BLaER1 treated with 17β-estradiol and CSF1 and Interleukin-3, amounts not matched to agents 10 nM and 100 nM (cell line): ENCODE results near the gene ABCA4.

Source experiments
- H3K27ac ChIP-seq, 11 experiments: shearing (Covaris generic); formaldehyde crosslinking; 2 replicates each; pipeline ENCODE4 v1.8.1; 2022
- H3K27me3 ChIP-seq, 11 experiments: shearing (Covaris generic); formaldehyde crosslinking; 2 replicates each; pipeline ENCODE4 v1.8.1; 2022
- H3K36me3 ChIP-seq, 11 experiments: shearing (Covaris generic); formaldehyde crosslinking; 2 replicates each; pipeline ENCODE4 v1.8.1; 2022
- H3K4me1 ChIP-seq, 10 experiments: shearing (Covaris generic); formaldehyde crosslinking; 2 replicates each; pipeline ENCODE4 v1.8.1; 2022
- H3K4me2 ChIP-seq, 11 experiments: shearing (Covaris generic); formaldehyde crosslinking; 2 replicates each; pipeline ENCODE4 v1.8.1; 2022
- H3K4me3 ChIP-seq, 10 experiments: shearing (Covaris generic); formaldehyde crosslinking; 2 replicates each; pipeline ENCODE4 v1.8.1; 2022
- H3K9ac ChIP-seq, 11 experiments: shearing (Covaris generic); formaldehyde crosslinking; 2 replicates each; pipeline ENCODE4 v1.8.1; 2022
- H3K9me3 ChIP-seq, 11 experiments: shearing (Covaris generic); formaldehyde crosslinking; replicated peaks in 1 of 11; 2 replicates each; pipeline ENCODE4 v1.8.1; 2022
- H4K20me1 ChIP-seq, 11 experiments: shearing (Covaris generic); formaldehyde crosslinking; 2 replicates each; pipeline ENCODE4 v1.8.1; 2022
- Cebpa-rat ChIP-seq, 11 experiments: shearing (Covaris generic); IDR thresholded peaks; 2 replicates each; pipeline ENCODE4 v1.8.1; 2022

ABCA4 gene

GRCh38 chr1:94067196-94067595 lies 53.8 kb downstream of the ABCA4 start:
- Histone ChIP-seq H3K36me3 (no peaks in the 10 kb centered on the region), H3K4me3 (no peak overlapping the region), H3K27me3 (peaks cover 0 to 95% (median 0%) of the 10 kb centered on the region in 11 experiments; a peak in 6 of 22 replicates), H3K4me2 (peak overlapping the region in 8 of 11 experiments; percentile 78 to 94 (median 88); a peak in 12 of 22 replicates), H4K20me1 (peaks cover 0 to 8% (median 0%) of the 10 kb centered on the region in 11 experiments; a peak in 1 of 22 replicates), H3K27ac (peak overlapping the region in 2 of 11 experiments; percentile 74; a peak in 2 of 22 replicates), H3K9me3 (no peaks in the 10 kb centered on the region), H3K9ac (no peak overlapping the region), H3K4me1 (peaks cover 52 to 100% (median 90%) of the 10 kb centered on the region in 10 experiments)
- TF ChIP-seq Cebpa-rat (IDR thresholded peaks at IDR 0.05) = no peak

- no peaks in the 10 kb centered on the region for H3K36me3 ChIP-seq
- no peak for TF ChIP-seq Cebpa-rat (IDR thresholded peaks at IDR 0.05)
- H4K20me1 ChIP-seq = peaks cover 0 to 15% (median 0%) of the 10 kb centered on the region in 11 experiments; a peak in 1 of 22 replicates
- peaks cover 0 to 93% (median 0%) of the 10 kb centered on the region in 11 experiments; a peak in 6 of 22 replicates for H3K27me3 ChIP-seq
- H3K4me3 ChIP-seq = no peak overlapping the region
- peaks cover 33 to 73% (median 59%) of the 10 kb centered on the region in 10 experiments for H3K4me1 ChIP-seq
- peak overlapping the region; percentile 20 to 90 (median 66); a peak in 21 of 22 replicates for H3K4me2 ChIP-seq
- no peak overlapping the region for H3K27ac ChIP-seq
- H3K9ac ChIP-seq = no peak overlapping the region
- no peaks in the 10 kb centered on the region for H3K9me3 ChIP-seq
These were observed 57.6 kb downstream of the ABCA4 start for GRCh38 chr1:94063379-94063778.

- Histone ChIP-seq H3K9ac (no peak overlapping the region), H3K36me3 (no peaks in the 10 kb centered on the region), H3K27ac (no peak overlapping the region), H3K4me3 (no peak overlapping the region), H3K4me1 (peaks cover 21 to 57% (median 43%) of the 10 kb centered on the region in 10 experiments), H3K4me2 (peak overlapping the region in 5 of 11 experiments; percentile 43 to 80 (median 46); a peak in 11 of 22 replicates), H4K20me1 (peaks cover 0 to 15% (median 0%) of the 10 kb centered on the region in 11 experiments; a peak in 1 of 22 replicates), H3K9me3 (no peaks in the 10 kb centered on the region), H3K27me3 (peaks cover 0 to 93% (median 0%) of the 10 kb centered on the region in 11 experiments; a peak in 6 of 22 replicates)
- no peak for TF ChIP-seq Cebpa-rat (IDR thresholded peaks at IDR 0.05)
These were observed 59.2 kb downstream of the ABCA4 start for GRCh38 chr1:94061513-94062443.

- Histone ChIP-seq H3K4me1 (peaks cover 16 to 47% (median 35%) of the 10 kb centered on the region in 10 experiments), H3K9ac (no peak overlapping the region), H3K4me3 (no peak overlapping the region), H3K27ac (no peak overlapping the region), H4K20me1 (peaks cover 0 to 15% (median 0%) of the 10 kb centered on the region in 11 experiments; a peak in 1 of 22 replicates), H3K36me3 (no peaks in the 10 kb centered on the region), H3K27me3 (peaks cover 0 to 86% (median 0%) of the 10 kb centered on the region in 11 experiments; a peak in 6 of 22 replicates), H3K9me3 (no peaks in the 10 kb centered on the region), H3K4me2 (no peak overlapping the region)
- no peak for TF ChIP-seq Cebpa-rat (IDR thresholded peaks at IDR 0.05)
These were observed 60.2 kb downstream of the ABCA4 start for GRCh38 chr1:94060720-94061119.

- peaks cover 10 to 27% (median 19%) of the 10 kb centered on the region in 10 experiments for H3K4me1 ChIP-seq
- H3K36me3 ChIP-seq = no peaks in the 10 kb centered on the region
- H3K4me3 ChIP-seq = no peak overlapping the region
- no peak for TF ChIP-seq Cebpa-rat (IDR thresholded peaks at IDR 0.05)
- peaks cover 0 to 11% (median 0%) of the 10 kb centered on the region in 11 experiments; a peak in 1 of 22 replicates for H4K20me1 ChIP-seq
- H3K9ac ChIP-seq = no peak overlapping the region
- H3K9me3 ChIP-seq = no peaks in the 10 kb centered on the region
- H3K27ac ChIP-seq = no peak overlapping the region
- H3K4me2 ChIP-seq = no peak overlapping the region
- peaks cover 0 to 79% (median 0%) of the 10 kb centered on the region in 11 experiments; a peak in 5 of 22 replicates for H3K27me3 ChIP-seq
These were observed 62.2 kb downstream of the ABCA4 start for GRCh38 chr1:94058766-94059165.

- Histone ChIP-seq H3K9me3 (no peaks in the 10 kb centered on the region), H3K4me2 (no peak overlapping the region), H3K4me1 (peaks cover 5 to 11% (median 7%) of the 10 kb centered on the region in 10 experiments; a peak in 13 of 20 replicates), H3K4me3 (no peak overlapping the region), H3K9ac (no peak overlapping the region), H3K27me3 (peaks cover 0 to 67% (median 0%) of the 10 kb centered on the region in 11 experiments; a peak in 5 of 22 replicates), H3K27ac (no peak overlapping the region), H4K20me1 (peaks cover 0 to 4% (median 0%) of the 10 kb centered on the region in 11 experiments; a peak in 1 of 22 replicates), H3K36me3 (no peaks in the 10 kb centered on the region)
- TF ChIP-seq Cebpa-rat (IDR thresholded peaks at IDR 0.05) = no peak
These were observed 64.0 kb downstream of the ABCA4 start for GRCh38 chr1:94056996-94057395.

- H3K9ac ChIP-seq = no peak overlapping the region
- H3K27ac ChIP-seq = no peak overlapping the region
- H4K20me1 ChIP-seq = no peaks in the 10 kb centered on the region; a peak in 1 of 22 replicates
- H3K4me3 ChIP-seq = no peak overlapping the region
- no peaks in the 10 kb centered on the region for H3K36me3 ChIP-seq
- peaks cover 0 to 7% (median 0%) of the 10 kb centered on the region in 10 experiments; a peak in 6 of 20 replicates for H3K4me1 ChIP-seq
- H3K4me2 ChIP-seq = no peak overlapping the region
- H3K27me3 ChIP-seq = peaks cover 0 to 64% (median 0%) of the 10 kb centered on the region in 11 experiments; a peak in 5 of 22 replicates
- no peak for TF ChIP-seq Cebpa-rat (IDR thresholded peaks at IDR 0.05)
- no peaks in the 10 kb centered on the region for H3K9me3 ChIP-seq
These were observed 64.8 kb downstream of the ABCA4 start for GRCh38 chr1:94056171-94056570.

GRCh38 chr1:94055459-94056122 lies 65.4 kb downstream of the ABCA4 start:
- Histone ChIP-seq H3K9ac (no peak overlapping the region), H3K9me3 (no peaks in the 10 kb centered on the region), H3K4me2 (peak overlapping the region in 2 of 11 experiments; percentile 10 to 19; a peak in 2 of 22 replicates), H3K27ac (no peak overlapping the region), H3K27me3 (peaks cover 0 to 59% (median 0%) of the 10 kb centered on the region in 11 experiments; a peak in 5 of 22 replicates), H3K4me3 (no peak overlapping the region), H3K36me3 (no peaks in the 10 kb centered on the region), H3K4me1 (peaks cover 0 to 7% (median 0%) of the 10 kb centered on the region in 10 experiments; a peak in 3 of 20 replicates), H4K20me1 (no peaks in the 10 kb centered on the region; a peak in 1 of 22 replicates)
- TF ChIP-seq Cebpa-rat (IDR thresholded peaks at IDR 0.05) = no peak
